NCI-H1105 (cell line): Measurements from ENCODE around the gene KLRF1.

ENCODE experiments used
- DNase-seq: peaks from one replicate; lab custom pipeline; 2025; lab: John Stamatoyannopoulos, UW

Gene KLRF1

GRCh38 chr12:9809338-9809737 is 17.9 kb upstream of the KLRF1 start:
- no peak for DNase-seq

- no peak for DNase-seq
Measured at GRCh38 chr12:9809866-9810265, 17.4 kb upstream of the KLRF1 start.

- DNase-seq: no peak
Measured at GRCh38 chr12:9810671-9811070, 16.6 kb upstream of the KLRF1 start.

- no peak for DNase-seq
Measured at GRCh38 chr12:9811621-9812020, 15.7 kb upstream of the KLRF1 start.

- peak; percentile 58 for DNase-seq
Measured at GRCh38 chr12:9813821-9814798, 13.2 kb upstream of the KLRF1 start.

GRCh38 chr12:9820281-9820930 is 6.9 kb upstream of the KLRF1 start:
- DNase-seq: no peak

GRCh38 chr12:9829483-9829882 is 2.2 kb downstream of the KLRF1 start:
- DNase-seq: no peak

- no peak for DNase-seq
Measured at GRCh38 chr12:9829982-9830381, 2.7 kb downstream of the KLRF1 start.

- DNase-seq: no peak
Measured at GRCh38 chr12:9831720-9832119, 4.4 kb downstream of the KLRF1 start.

- DNase-seq: no peak
Measured at GRCh38 chr12:9843407-9843806, 16.1 kb downstream of the KLRF1 start.

- DNase-seq: no peak
Measured at GRCh38 chr12:9848899-9849298, 21.6 kb downstream of the KLRF1 start.

GRCh38 chr12:9851050-9851449 is 23.8 kb downstream of the KLRF1 start:
- DNase-seq: no peak

- no peak for DNase-seq
Measured at GRCh38 chr12:9851927-9852326, 24.6 kb downstream of the KLRF1 start.

- no peak for DNase-seq
Measured at GRCh38 chr12:9856151-9856550, 28.9 kb downstream of the KLRF1 start.

- DNase-seq: no peak
Measured at GRCh38 chr12:9856894-9857293, 29.6 kb downstream of the KLRF1 start.

- DNase-seq: no peak
Measured at GRCh38 chr12:9858135-9858534, 30.9 kb downstream of the KLRF1 start.

GRCh38 chr12:9864913-9865675 is 37.8 kb downstream of the KLRF1 start:
- DNase-seq: no peak

GRCh38 chr12:9866860-9867269 is 39.6 kb downstream of the KLRF1 start:
- DNase-seq: no peak

- no peak for DNase-seq
Measured at GRCh38 chr12:9867531-9867930, 40.2 kb downstream of the KLRF1 start.

- DNase-seq: no peak
Measured at GRCh38 chr12:9868311-9868801, 41.1 kb downstream of the KLRF1 start.

GRCh38 chr12:9868951-9869306 is 41.6 kb downstream of the KLRF1 start:
- DNase-seq: no peak
